ENCODE data around the gene SARDH.
A peak's percentile ranks its signal among the peaks of the same experiment; 100 is the strongest.

Gene SARDH

GRCh38 chr9:133737774-133738639 lies at the start of gene SARDH:
Gene SARDH (minus strand): TSS chr9:133738352. CDS start chr9:133734173, 4,179 bp downstream.
- DNase-seq, result no peak

GRCh38 chr9:133787754-133788025 lies 49.5 kb upstream of the SARDH start:
- no peak for DNase-seq

GRCh38 chr9:133786907-133787753 lies 49.0 kb upstream of the SARDH start:
- DNase-seq, result no peak

GRCh38 chr9:133786371-133786753 lies 48.2 kb upstream of the SARDH start:
- DNase-seq, result no peak

DNA sequence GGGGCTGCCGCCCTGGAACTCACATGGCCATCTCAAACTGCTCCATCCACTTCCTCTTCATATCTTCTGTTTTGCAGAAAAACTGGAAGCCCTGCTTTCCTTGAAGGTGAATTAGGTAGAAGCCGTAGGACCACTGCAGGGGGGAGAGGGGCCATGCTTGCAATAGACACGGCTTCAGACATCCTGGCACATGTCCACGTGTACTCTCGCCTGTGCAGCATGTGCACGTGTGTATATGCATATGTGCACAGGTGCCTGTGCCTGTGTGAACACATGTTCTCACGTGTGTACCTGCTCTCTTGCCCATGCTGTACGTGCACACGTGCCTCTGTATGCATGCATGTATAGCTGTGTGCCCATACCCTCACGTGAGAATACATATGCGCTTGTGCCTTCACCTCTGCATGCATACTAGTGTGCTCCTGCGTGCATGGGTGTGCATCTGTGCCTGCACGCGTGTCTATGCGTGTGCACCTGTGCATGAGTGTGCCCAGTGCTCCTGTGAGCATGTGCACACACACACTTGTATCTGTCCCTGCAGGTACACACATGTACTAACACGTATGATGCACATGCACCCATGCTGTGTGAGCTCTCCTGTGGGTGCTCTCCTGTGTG lies 47.7 kb upstream of the SARDH start:
- no peak for DNase-seq

DNA sequence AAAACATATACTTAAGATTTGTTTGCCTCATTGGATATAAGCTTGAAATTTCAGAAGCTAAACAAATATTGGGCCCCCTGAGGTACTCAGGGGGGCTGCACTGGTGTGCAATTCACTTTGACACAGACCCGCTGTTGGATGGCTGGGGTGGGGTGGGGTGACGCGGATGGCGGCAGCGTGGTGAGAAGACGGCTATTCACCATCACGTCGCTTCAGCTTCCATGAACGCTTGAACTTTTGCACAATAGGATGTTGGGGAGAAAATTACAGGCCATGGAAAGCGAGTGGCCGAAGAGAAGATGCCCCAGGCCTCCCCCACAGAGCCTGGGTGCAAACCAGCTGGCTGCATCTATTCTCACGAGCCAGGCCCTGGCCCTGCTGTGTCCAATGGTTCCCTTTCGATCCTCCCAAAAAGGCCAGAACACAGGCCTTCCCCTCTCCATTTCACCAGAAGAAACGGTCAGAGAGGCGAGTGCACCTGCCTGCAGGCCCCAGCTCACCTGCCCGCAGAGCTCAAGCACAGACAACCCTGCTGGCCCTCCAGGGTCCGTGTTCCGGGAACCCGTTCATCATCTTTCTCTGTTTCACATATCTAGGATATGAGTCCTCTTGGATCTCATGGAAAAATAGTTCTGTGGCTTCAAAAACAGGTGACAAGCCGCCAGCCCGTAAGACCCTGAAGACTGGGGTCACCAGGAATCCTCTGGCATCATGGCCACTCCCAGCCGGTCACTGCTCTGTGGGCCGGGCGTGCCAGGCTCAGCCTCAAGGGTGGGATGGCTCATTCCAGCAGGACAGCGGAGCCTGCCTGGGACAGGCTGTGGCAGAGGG lies 46.8 kb upstream of the SARDH start:
- DNase-seq, result no peak

DNA sequence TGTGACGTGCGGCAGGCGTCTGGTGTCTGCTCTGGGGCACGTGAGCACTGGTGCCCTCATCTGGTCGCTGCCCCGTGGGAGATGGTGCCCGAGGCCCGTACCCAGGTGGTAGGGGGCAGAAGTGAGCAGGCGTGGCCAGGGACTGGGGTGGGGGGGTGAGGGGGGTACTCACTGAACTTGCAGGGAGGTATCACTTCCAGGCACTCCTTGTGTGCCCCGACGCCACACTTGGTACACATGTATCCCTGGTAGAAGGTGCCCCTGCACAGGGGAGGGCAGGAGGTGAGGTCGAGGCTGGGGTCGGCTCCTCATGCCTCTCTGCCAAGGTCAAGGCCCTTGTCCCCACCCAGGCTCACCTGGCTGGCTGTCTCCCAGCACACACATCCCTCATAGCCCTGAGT lies 45.2 kb upstream of the SARDH start:
- no peak for DNase-seq

- peak in 1 of 2 experiments; percentile 31 for DNase-seq
Measured at GRCh38 chr9:133782157-133783130, 44.3 kb upstream of the SARDH start.

GRCh38 chr9:133781828-133782135 lies 43.6 kb upstream of the SARDH start:
- no peak for DNase-seq

DNA sequence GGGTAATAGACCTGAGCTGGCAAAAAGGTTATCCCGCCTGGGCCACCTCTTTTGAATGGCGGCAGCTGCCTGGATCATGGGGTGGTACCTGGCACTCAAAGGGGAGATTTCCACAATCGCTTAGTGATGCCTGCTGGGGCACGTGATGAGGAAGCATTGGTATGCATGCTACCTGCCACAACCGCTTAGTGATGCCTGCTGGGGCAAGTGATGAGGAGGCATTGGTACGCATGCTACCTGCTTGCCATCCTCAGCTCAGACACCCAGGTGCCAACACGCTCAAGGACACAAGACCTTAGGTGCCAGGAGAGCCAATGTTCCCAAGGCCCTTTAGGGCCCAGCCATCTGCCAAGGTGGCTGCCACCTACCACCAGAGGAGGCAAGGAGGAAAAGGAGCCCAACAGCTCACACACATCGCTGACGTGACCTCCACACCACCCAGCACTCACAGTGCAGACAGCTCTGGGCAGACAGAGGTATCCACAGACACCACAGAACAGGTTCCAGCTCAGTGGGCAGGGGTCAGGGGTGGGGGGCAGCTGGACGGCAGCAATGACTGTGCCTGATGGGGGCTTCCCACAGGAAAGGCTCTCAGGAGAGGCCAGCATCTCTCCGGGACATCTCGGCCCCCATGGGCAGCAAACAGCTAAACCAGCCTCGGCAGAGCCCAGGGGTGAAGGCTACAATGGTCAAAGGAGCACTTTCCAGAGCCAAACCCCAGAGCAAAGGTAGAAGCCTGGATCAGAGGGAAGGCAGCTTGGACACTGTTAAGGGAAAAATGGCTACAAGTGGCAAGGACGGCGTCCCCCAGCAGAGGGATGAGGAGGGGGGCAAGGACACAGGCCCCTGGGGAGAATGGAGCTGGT lies 43.0 kb upstream of the SARDH start:
- no peak for DNase-seq

DNA sequence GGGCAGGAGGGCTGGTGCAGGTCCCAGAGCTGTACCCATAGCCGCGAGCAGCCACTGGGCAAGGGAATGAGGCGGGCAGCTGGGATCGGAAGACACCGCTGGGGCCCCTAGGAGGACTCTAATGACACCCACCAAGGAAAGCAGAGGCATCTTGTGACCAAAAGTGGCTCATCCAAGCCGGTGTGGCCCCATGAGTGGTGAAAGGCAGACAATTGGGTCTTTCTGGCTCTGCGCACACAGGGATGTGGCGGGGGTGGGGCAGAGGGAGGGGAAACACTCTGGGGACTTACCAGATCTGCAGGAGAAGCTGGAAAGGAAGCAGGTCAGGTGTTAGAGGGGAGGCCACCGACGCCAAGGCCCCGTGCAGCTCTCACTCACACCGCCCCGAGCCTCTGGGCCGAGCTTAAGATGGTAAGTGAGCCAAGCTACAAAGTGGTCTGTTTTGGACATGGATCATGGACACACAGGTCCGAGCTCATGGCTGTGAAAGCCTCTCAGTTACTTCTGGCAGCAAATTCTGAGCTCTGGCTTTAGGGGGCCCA lies 42.3 kb upstream of the SARDH start:
- DNase-seq, result no peak

GRCh38 chr9:133779516-133780403 lies 41.6 kb upstream of the SARDH start:
- DNase-seq, result no peak

DNA sequence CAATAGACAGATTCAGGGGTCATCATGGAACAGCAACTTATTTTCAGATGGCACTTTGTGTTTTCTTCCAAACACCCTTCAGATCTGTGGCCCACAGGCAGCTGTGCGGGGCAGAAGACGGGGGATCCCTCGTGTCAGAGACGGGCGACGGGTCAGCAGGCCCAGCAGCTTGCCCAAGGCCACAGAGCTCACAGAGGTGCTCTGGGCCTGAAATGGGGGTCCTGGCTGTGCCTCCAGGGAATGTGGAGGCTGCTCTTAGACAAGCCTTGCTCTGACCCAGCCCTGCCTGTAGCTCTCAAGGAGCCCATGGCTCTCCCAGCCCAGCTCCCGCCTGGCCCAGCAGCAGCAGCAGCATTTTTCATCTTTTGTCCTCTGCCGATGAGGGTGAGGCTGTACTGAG lies 40.9 kb upstream of the SARDH start:
- no peak for DNase-seq

DNA sequence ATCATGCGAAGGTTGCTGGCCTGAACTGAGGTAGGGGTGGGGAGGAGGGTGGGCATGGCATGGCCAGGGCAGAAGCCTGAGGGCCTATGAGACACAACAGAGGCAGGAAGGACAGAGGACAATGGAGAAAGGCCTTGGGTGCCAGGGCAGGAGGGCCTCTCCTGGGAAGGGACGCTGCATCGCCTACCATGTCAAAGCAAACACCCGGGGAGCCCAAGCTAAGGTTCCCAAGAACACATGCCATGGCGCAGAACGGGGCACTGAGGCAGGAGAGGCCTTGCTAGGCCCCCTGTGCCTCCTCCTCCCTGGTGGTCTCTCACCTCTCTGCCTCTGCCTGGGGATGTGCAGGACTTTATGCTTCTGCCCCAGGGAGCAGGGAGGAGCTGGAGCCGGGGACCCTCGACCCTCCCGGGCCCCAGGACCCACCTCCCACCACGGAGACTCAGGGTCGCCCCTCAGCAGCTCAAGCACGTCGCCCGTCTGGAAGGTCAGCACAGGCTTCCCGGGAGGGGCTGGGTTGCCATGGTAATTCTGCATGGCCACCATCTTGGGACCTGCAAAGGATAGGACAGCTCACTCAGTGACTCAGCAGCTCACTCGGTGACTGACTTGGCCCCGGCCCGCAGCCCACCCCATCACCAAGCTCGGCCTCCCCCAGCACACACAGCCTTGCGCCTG lies 40.3 kb upstream of the SARDH start:
- no peak for DNase-seq

- DNase-seq, result no peak
Measured at GRCh38 chr9:133777871-133778270, 39.7 kb upstream of the SARDH start.

DNA sequence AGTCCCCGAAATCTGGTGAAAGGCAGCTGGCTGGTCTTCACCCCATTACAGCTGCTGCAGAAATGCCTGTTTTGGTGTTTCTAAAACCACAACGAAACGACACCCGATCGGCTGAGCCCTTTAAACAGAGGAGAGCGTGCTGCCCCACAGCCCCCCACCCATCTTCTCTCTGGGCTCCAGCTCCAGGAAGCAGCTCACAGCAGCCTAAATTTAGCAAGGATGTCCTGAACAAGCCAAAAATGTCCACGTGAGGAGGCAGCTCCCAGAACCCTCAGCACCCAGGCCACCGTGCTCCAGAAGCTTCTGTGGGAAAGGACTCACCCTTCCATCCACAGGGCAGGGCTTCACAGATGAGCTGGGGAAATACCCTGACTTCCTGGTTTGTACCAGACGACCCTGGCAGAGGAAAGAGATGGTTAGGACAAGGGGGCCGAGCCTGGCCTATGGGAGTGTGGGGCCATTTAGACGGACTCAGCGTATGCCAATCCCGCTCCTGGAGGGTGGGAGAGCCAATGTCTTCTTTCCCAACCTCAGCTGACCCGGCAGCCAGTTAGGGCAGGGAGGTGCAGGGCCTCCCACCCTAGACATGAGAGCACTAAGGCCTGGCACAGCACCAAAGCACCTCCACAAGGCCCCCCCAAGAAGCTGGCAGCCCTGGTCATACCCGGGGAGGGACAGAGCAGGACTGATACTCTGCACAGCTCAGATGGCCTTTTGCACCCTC lies 39.1 kb upstream of the SARDH start:
- DNase-seq, result no peak

- DNase-seq, result no peak
Measured at GRCh38 chr9:133775951-133776905, 38.1 kb upstream of the SARDH start.
